Naive B cell (primary cell): Measurements from ENCODE around the gene CFAP410. TPM values are rescaled to one million over a fixed set of nuclear protein-coding genes. Genes with fewer than 3 reads are reported as not detected.
"Not testable (repeated sequence)": the region's sequence is repeated elsewhere in the genome, so short reads cannot be mapped to it uniquely, and the experiment has no call there.

Experiments used
- ATAC-seq, 2 donors: fragments of 150-1000 bp; cut with Tn5 transposase; 2 replicates each; pipeline ENCODE4 v1.10.0; 2021; ENCODE audit warnings: low read depth in 2 of 2, mild to moderate bottlenecking in 2 of 2, moderate library complexity in 2 of 2
- DNase-seq: peaks from one replicate; pipeline ENCODE4 v3.0.0; 2022
- H3K27ac Mint-ChIP-seq, 6 donors: one replicate each; pipeline ENCODE4 v1.8.0; 2020 to 2022; ENCODE audit warnings: mild to moderate bottlenecking in 6 of 6, mixed read lengths in 6 of 6, moderate library complexity in 5 of 6, inconsistent platforms in 2 of 6
- H3K27me3 Mint-ChIP-seq, 3 donors: one replicate each; pipeline ENCODE4 v1.8.0; 2021 to 2022; ENCODE audit warnings: mixed read lengths in 3 of 3, mild to moderate bottlenecking in 1 of 3
- H3K36me3 Mint-ChIP-seq, 2 donors: one replicate each; pipeline ENCODE4 v1.8.0; 2020 to 2022; ENCODE audit warnings: mixed read lengths in 2 of 2, inconsistent platforms in 1 of 2, mild to moderate bottlenecking in 1 of 2
- H3K4me1 Mint-ChIP-seq, 3 donors: one replicate each; pipeline ENCODE4 v1.8.0; 2020 to 2022; ENCODE audit warnings: mixed read lengths in 3 of 3, inconsistent platforms in 1 of 3, mild to moderate bottlenecking in 1 of 3, moderate library complexity in 1 of 3
- H3K4me3 Mint-ChIP-seq, 8 donors: one replicate each; pipeline ENCODE4 v1.8.0; 2020 to 2022; ENCODE audit warnings: mild to moderate bottlenecking in 8 of 8, mixed read lengths in 8 of 8, moderate library complexity in 8 of 8, inconsistent platforms in 2 of 8
- H3K9me3 Mint-ChIP-seq, 7 donors: one replicate each; pipeline ENCODE4 v1.8.0; 2020 to 2022; ENCODE audit warnings: mixed read lengths in 7 of 7, mild to moderate bottlenecking in 5 of 7, inconsistent platforms in 2 of 7, moderate library complexity in 1 of 7
- polyA plus RNA-seq, 6 donors: library from polyadenylated mRNA; unstranded; fragments of 300-500 nt; fragmentation: Illumina TruSeq; gene quantifications; one replicate each; pipeline ENCODE4 v1.2.3, GENCODE V29; 2021; ENCODE audit warnings: low read depth in 6 of 6

CFAP410 gene
- polyA plus RNA-seq, 6 donors from 2014 or later: 28.1 to 44.6 (median 35.1) TPM

DNA sequence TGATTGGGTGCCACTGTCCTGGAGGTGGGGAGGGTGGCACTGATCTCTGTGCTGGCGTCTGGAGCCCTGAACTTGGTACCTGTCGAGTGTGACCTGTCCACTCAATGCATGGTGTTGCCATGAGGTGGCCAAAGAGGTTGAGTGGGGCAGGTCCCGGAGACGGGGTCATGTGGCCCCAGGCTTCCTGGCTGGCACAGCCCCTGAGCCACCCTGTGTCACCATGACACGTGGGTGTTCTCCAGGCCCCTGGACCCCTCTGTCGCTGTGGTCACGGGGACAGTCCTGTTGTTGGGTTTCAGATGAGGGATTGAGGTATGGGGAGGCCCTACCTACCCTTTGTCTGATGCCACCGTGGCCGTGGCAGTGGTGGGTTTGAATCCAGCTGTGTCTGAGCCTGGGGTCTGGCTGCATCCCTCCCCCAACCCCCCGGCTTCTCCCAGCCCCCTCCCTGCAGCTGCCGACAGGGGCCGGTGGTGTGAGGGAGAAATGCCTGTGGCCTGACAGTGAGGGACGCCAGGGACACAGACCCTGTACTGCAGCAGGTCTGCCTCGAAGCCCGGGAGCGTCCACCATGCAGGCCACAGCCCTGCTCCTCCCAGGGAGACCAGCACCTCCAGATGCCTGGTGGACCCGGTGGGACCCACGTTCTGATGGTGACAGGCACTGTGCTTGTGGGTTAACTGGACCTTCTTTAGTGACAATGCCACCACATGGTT is 26.2 kb upstream of the CFAP410 start:
- Mint-ChIP-seq H3K4me1 (peaks cover 0 to 9% (median 4%) of the 10 kb centered on the region in 3 donors), H3K27ac (no peak overlapping the region), H3K9me3 (peaks cover 0 to 9% (median 5%) of the 10 kb centered on the region in 7 donors), H3K4me3 (no peak overlapping the region), H3K36me3 (peaks cover 8 to 14% of the 10 kb centered on the region in 2 donors), H3K27me3 (no peaks in the 10 kb centered on the region)
- ATAC-seq (no peak), DNase-seq (no peak)

DNA sequence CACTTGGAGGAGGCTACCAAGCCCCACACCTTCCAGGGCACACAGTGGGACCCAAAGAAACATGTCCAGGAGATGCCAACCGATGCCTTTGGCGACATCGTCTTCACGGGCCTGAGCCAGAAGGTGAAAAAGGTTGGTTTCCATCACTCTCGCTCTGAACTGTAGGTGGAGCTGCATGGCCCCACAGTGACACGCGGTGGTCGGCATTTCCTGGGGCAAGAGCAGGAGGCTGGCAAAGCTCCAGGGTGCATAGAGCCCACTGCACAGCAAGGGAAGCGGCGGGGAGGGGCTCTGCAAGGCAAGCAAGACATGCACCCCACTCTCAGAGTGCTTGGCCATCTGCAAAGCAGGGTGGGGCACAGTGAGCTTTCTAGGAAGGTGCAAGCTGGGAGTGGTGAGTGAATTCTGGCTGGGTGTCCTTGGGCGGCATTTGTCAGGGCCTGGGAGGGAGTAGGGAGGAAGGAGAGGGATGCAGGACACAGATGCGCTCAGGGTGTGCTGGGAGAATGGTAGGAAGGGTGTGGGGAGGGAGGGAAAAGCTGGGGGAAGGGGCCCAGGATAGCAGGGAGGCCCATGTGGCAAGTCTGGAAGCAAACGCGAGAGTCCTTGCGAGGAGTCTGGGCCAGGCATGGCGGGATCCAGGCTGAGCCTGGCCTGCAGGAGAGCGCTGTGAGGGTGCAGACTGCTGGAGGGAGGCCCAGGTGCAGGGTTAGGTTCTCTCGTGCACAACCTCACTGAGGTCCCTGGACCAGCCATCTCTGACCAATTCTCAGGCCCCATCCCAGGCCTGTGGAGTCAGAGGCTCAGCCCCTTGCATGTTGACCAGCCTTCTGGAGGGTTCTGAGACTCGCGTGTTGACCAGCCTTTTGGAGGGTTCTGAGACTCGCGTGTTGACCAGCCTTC is 25.2 kb upstream of the CFAP410 start:
- Mint-ChIP-seq H3K4me3 (no peak overlapping the region), H3K4me1 (peaks cover 7 to 17% (median 9%) of the 10 kb centered on the region in 3 donors), H3K27me3 (no peaks in the 10 kb centered on the region)

DNA sequence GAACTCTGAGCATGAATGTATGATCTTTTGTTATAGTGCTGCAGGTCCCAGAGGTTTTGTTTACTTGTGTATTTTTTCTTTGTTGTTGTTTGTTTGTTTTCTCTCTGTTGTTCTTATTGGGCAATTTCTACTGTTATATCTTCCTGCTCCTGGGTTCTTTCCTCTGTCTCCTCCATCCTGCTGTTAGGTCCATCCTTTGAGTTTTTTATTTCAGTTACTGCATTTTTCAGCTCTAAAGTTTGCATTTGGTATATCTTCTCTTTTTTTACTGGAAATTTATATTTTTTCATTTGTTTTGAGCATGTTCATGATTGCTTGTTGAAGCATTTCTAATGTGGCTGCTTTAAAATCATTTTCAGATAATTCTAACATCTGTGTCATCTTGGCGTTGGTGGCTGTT is 24.1 kb upstream of the CFAP410 start:
- no peak for DNase-seq
- Mint-ChIP-seq H3K27me3 (no peaks in the 10 kb centered on the region), H3K4me3 (peak overlapping the region in 1 of 8 donors; percentile 42), H3K27ac (no peak overlapping the region), H3K9me3 (peaks cover 0 to 9% (median 5%) of the 10 kb centered on the region in 7 donors), H3K4me1 (peaks cover 7 to 17% (median 9%) of the 10 kb centered on the region in 3 donors), H3K36me3 (peaks cover 8 to 18% of the 10 kb centered on the region in 2 donors)
- ATAC-seq: no peak

More for the DNA sequence above, 25.2 kb upstream of the CFAP410 start:
- no peak for ATAC-seq
- Mint-ChIP-seq H3K36me3 (peaks cover 8 to 14% of the 10 kb centered on the region in 2 donors), H3K27ac (peak overlapping the region in 1 of 6 donors; percentile 27), H3K9me3 (peaks cover 0 to 9% (median 5%) of the 10 kb centered on the region in 7 donors)
- no peak for DNase-seq

DNA sequence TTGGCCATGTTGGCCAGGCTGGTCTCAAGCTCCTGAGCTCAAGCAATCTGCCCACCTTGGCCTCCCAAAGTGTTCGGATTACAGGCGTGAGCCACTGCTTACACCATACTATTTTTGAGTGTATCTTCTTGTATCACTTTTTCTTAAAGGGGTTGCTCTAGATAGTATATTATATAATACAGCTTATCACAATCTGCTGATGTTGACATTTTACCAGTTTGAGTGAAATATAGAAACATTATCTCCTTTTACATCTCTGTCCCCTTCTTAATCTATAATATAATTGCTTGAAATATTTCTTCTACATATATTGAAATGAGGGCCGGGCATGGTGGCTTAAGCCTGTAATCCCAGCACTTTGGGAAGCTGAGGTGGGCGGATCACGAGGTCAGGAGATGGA is 22.7 kb upstream of the CFAP410 start:
- not testable (repeated sequence) for H3K9me3 Mint-ChIP-seq

DNA sequence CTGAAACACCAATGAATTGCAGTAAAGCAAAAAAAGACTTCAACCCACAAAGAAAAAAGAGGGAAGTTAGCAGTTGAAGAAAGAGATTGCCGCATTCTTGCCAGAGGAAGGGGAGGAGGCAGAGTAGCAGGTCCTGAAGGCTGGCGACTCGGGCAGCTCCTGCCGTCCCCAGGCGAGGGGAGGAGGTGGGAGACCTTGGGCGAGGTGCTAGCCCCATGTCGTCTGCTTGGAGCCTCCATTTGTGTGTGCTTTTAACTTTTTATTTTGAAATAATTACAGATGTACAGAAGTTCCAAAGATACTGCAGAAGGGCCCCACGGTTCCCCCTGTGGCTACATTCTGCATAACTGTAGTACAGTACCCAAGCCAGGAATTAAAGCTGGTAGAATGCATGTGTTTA is 21.0 kb upstream of the CFAP410 start:
- Mint-ChIP-seq H3K27me3 (no peaks in the 10 kb centered on the region), H3K36me3 (peaks cover 8 to 21% of the 10 kb centered on the region in 2 donors), H3K4me1 (peaks cover 18 to 36% (median 18%) of the 10 kb centered on the region in 3 donors), H3K27ac (peak overlapping the region in 1 of 6 donors; percentile 78), H3K9me3 (peaks cover 0 to 9% (median 6%) of the 10 kb centered on the region in 7 donors), H3K4me3 (peak overlapping the region in 7 of 8 donors; percentile 31 to 83 (median 62))
- ATAC-seq (peak; percentile 68 to 74), DNase-seq (no peak)

More for the DNA sequence above, 22.7 kb upstream of the CFAP410 start:
- not testable (repeated sequence) for H3K27ac Mint-ChIP-seq, H3K4me3 Mint-ChIP-seq, ATAC-seq, DNase-seq, H3K27me3 Mint-ChIP-seq
- peaks cover 7 to 20% (median 9%) of the 10 kb centered on the region in 3 donors for H3K4me1 Mint-ChIP-seq
- peaks cover 8 to 21% of the 10 kb centered on the region in 2 donors for H3K36me3 Mint-ChIP-seq

DNA sequence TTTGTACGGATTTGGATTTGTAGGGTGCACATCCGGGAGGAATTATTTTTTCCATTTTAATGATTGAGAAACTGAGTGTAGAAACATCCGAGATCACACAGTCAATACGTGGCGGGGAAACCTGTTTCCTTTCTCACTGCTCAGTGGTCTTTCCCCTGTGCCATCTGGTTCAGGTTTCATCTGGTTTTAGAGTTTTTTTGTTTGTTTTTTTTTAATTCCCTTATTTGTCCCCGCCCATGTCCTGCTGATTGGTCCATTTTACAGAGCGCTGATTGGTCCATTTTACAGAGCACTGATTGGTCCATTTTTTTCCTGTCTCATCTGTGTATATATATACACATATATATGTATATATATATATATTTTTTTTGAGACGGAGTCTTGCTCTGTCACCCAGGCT is 20.2 kb upstream of the CFAP410 start:
- no peak overlapping the region for H3K4me3 Mint-ChIP-seq
- no peak for DNase-seq
- peaks cover 0 to 9% (median 6%) of the 10 kb centered on the region in 7 donors for H3K9me3 Mint-ChIP-seq
- no peaks in the 10 kb centered on the region for H3K27me3 Mint-ChIP-seq
- H3K27ac Mint-ChIP-seq: no peak overlapping the region
- peak in 1 of 2 donors; percentile 16 for ATAC-seq
- peaks cover 26 to 44% (median 26%) of the 10 kb centered on the region in 3 donors for H3K4me1 Mint-ChIP-seq
- peaks cover 8 to 21% of the 10 kb centered on the region in 2 donors for H3K36me3 Mint-ChIP-seq

DNA sequence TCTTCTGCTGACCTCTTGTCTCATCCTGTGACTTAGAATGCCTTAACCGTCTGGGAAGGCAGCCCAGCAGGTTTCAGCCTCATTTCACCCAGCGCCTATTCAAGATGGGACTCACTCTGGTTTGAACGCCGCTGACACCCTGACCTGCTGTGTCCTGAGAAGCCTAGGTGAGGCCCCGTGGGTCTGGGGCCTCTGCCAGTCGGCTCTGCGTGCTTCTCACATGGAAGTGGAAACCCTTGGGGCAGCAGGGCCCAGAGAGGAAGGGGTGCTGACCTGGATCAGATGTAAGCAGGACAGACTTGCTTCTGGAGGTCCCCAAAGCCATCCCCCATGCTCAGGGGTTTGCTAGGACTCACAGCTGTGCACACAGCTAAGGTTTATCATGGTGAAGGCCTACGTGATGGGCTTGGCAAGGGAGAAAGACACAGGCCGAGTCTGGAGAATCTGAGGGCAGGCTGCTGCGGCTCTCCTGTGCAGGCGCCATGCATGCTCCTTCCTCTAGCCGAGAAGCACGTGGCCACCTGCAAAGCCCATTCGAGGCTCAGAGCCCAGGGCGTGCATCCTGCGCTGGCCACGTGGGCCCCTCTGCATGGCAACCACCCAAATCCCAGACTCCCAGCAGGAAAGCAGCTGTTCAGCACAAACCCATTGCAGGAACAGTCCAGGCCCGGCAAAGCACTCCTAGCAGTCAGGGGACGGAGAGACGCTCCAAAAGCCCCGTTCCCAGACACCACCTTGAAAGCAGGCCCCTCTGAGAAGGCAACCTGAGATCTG is 18.1 kb upstream of the CFAP410 start:
- ATAC-seq (no peak), DNase-seq (no peak)
- Mint-ChIP-seq H3K9me3 (peaks cover 0 to 3% (median 0%) of the 10 kb centered on the region in 7 donors), H3K4me3 (no peak overlapping the region), H3K4me1 (peaks cover 46 to 65% (median 48%) of the 10 kb centered on the region in 3 donors), H3K36me3 (peaks cover 0 to 8% of the 10 kb centered on the region in 2 donors), H3K27me3 (no peaks in the 10 kb centered on the region), H3K27ac (peak overlapping the region in 2 of 6 donors; percentile 7 to 47)

DNA sequence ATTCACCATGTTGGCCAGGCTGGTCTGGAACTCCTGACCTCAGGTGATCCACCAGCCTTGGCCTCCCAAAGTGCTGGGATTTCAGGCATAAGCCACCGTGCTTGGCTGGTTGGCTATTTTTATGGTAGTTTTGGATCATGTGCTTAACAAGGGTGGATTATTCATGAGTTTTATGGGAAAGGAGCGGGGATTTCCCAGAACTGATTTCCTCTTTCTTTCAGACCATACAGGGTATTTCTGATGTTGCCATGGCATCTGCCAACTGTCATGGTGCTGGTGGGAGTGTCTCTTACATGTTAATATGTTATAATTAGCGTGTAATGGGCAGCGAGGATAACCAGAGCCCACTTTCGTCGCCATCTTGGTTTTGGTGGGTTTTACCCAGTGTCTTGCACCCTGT is 17.4 kb upstream of the CFAP410 start:
- Mint-ChIP-seq H3K4me1 (peaks cover 48 to 69% (median 50%) of the 10 kb centered on the region in 3 donors), H3K27me3 (no peaks in the 10 kb centered on the region), H3K4me3 (peak overlapping the region in 3 of 8 donors; percentile 5 to 42 (median 37)), H3K9me3 (peaks cover 0 to 3% (median 0%) of the 10 kb centered on the region in 7 donors), H3K36me3 (peaks cover 0 to 8% of the 10 kb centered on the region in 2 donors), H3K27ac (peak overlapping the region in 4 of 6 donors; percentile 54 to 85 (median 69))
- ATAC-seq: peak; percentile 26 to 32
- no peak for DNase-seq

DNA sequence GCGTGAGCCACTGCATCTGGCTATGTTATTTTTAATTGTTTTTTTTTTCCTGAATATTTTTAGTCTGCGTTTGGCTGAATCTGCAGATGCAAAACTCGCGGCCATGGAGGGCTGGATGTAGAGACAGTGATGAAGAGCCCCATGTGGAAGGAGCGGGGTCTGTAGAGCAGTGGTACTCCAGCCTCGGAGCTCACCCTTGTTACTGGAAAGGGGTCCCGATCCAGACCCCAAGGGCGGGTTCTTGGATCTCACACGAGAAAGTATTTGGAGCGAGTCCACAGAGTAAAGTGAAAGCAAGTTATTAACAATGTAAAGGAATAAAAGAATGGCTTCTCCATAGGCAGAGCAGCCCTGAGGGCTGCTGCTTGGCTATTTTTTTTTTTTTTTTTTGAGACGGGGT is 17.0 kb upstream of the CFAP410 start:
- Mint-ChIP-seq H3K4me1 (peaks cover 48 to 70% (median 50%) of the 10 kb centered on the region in 3 donors), H3K4me3 (peak overlapping the region in 1 of 8 donors; percentile 37), H3K27ac (peak overlapping the region in 4 of 6 donors; percentile 54 to 85 (median 69)), H3K9me3 (peaks cover 0 to 3% (median 0%) of the 10 kb centered on the region in 7 donors), H3K27me3 (peaks cover 0 to 3% (median 0%) of the 10 kb centered on the region in 3 donors), H3K36me3 (peaks cover 0 to 8% of the 10 kb centered on the region in 2 donors)
- DNase-seq (no peak), ATAC-seq (no peak)

DNA sequence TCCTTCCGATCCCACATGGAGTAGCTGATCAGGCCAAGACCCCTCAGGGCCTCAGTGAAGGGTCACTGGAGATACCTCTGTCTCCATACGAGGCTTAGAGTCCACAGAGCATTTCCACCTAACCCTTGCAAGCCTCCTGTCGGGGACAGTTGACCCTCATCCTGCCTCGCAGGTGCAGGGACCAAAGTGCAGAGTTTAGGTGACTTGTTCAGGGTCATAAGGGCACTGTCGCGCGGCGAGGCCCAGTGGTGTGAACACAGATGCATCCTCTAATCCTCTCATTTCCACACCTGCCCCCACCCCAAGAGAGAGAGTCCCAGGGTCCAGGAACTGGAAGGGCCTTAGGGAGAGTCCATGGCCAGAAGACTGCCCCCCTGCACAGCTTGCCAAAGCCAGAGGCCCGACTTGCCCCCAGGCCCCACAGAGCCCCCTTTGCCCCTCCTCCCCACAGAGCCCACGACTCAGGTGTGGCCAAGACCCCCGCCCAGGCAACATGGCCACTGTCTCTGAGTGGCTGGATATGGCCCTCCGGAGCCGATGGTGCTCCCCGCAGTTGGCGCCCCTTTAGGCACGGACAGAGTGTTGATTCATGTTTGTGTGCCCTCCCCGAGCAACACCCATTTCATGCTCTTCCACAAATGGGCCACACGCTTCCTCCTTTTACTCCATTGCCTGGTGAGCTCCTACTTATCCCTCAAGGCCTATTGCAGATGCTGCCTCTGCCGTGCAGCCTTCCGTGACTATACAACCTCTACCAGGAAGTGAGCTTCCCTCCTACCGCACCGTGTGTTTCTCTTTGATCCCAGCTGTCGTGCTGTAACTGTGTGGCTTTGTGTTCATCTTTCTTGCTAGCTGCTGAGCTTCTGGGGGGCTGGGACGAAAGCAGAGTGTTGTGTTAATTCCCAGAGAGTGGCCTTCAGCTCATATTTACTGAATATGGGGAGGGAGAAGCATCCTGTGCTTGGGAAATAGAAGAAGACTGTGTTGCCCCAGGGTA is 15.9 kb upstream of the CFAP410 start:
- Mint-ChIP-seq H3K27ac (peak overlapping the region; percentile 37 to 77 (median 62)), H3K36me3 (peaks cover 0 to 8% of the 10 kb centered on the region in 2 donors), H3K27me3 (peaks cover 0 to 5% (median 0%) of the 10 kb centered on the region in 3 donors), H3K9me3 (peaks cover 0 to 3% (median 0%) of the 10 kb centered on the region in 7 donors), H3K4me1 (peaks cover 42 to 62% (median 47%) of the 10 kb centered on the region in 3 donors), H3K4me3 (peak overlapping the region; percentile 79 to 95 (median 89))
- DNase-seq: no peak
- peak; percentile 43 to 52 for ATAC-seq

DNA sequence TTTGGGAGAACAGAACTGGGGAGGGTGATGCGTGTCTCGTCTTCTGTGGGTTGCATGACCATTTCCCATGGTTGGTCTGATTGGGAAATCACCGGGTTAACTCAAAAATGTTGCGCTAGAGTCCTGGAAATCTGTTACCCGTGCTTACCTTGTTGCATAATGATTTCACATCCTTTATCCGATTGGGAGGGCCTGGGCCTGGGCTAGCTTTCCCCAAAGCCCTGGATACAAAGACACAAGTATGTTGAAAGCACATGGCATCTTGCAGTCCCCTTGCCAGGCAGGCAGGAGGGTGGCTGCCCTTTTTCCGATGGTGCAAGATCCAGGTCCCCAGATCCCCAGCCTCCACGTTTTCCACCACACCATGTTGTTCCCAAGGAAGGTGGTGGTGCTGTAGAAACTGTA is 14.8 kb upstream of the CFAP410 start:
- Mint-ChIP-seq H3K27ac (peak overlapping the region in 4 of 6 donors; percentile 26 to 80 (median 52)), H3K9me3 (peaks cover 0 to 3% (median 0%) of the 10 kb centered on the region in 7 donors), H3K36me3 (peaks cover 0 to 8% of the 10 kb centered on the region in 2 donors), H3K27me3 (peaks cover 0 to 14% (median 0%) of the 10 kb centered on the region in 3 donors), H3K4me1 (peaks cover 39 to 54% (median 43%) of the 10 kb centered on the region in 3 donors), H3K4me3 (peak overlapping the region; percentile 79 to 95 (median 89))
- ATAC-seq: no peak
- no peak for DNase-seq
